Activated CD4-positive, alpha-beta T cell treated with anti-CD3 and anti-CD28 coated beads, Interleukin-2, amount 10 ng/mL, durations not matched to agents 24 days and 14 days (primary cell): ENCODE measurements around the gene BCAP31. TPM values are rescaled to one million over a fixed set of nuclear protein-coding genes. Genes with fewer than 3 reads are reported as not detected.
"Not testable (repeated sequence)": the region's sequence is repeated elsewhere in the genome, so short reads cannot be mapped to it uniquely, and the experiment has no call there.

Source experiments
- DNase-seq: peaks from one replicate; pipeline ENCODE4 v3.0.0; 2022
- H3K27ac Mint-ChIP-seq: one replicate; pipeline ENCODE4 v1.8.0; 2022; ENCODE audit warnings: mild to moderate bottlenecking, mixed read lengths
- H3K27me3 Mint-ChIP-seq: one replicate; pipeline ENCODE4 v1.8.0; 2022; ENCODE audit warnings: mixed read lengths
- H3K36me3 Mint-ChIP-seq: one replicate; pipeline ENCODE4 v1.8.0; 2022; ENCODE audit warnings: low read depth, mild to moderate bottlenecking, mixed read lengths
- H3K4me1 Mint-ChIP-seq: one replicate; pipeline ENCODE4 v1.8.0; 2021; ENCODE audit warnings: mixed read lengths
- H3K4me3 Mint-ChIP-seq: one replicate; pipeline ENCODE4 v1.8.0; 2022; ENCODE audit warnings: mild to moderate bottlenecking, moderate library complexity, mixed read lengths
- H3K9me3 Mint-ChIP-seq: one replicate; pipeline ENCODE4 v1.8.0; 2021; ENCODE audit warnings: mixed read lengths
- intact Hi-C: fragments of 100-400 bp; cut with micrococcal nuclease; formaldehyde crosslinking; loops from one replicate; pipeline ENCODE4 v1.15.1; 2023
- total RNA-seq: library from RNA; stranded (reverse); gene quantifications from 2 replicates; pipeline ENCODE4 v1.2.3, GENCODE V29; 2022

The BCAP31 gene
- total RNA-seq, 1 donor from 2014 or later = 157 TPM

DNA sequence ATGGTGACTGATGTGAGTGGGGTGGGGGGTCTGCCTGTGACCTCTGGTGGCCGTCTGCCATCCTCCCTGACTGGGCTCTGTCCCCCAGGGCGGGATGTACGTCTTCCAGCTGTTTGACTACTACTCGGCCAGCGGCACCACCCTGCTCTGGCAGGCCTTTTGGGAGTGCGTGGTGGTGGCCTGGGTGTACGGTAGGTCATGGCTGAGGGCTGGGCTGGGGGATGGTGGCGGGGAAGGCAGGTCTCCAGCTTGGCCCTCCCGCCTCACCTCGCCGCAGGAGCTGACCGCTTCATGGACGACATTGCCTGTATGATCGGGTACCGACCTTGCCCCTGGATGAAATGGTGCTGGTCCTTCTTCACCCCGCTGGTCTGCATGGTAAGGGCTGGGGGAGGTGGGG lies 29.9 kb downstream of the BCAP31 start:
- H3K27ac Mint-ChIP-seq, intact Hi-C loops, H3K4me3 Mint-ChIP-seq, H3K9me3 Mint-ChIP-seq, H3K4me1 Mint-ChIP-seq, DNase-seq, H3K27me3 Mint-ChIP-seq, H3K36me3 Mint-ChIP-seq: not testable (repeated sequence)

DNA sequence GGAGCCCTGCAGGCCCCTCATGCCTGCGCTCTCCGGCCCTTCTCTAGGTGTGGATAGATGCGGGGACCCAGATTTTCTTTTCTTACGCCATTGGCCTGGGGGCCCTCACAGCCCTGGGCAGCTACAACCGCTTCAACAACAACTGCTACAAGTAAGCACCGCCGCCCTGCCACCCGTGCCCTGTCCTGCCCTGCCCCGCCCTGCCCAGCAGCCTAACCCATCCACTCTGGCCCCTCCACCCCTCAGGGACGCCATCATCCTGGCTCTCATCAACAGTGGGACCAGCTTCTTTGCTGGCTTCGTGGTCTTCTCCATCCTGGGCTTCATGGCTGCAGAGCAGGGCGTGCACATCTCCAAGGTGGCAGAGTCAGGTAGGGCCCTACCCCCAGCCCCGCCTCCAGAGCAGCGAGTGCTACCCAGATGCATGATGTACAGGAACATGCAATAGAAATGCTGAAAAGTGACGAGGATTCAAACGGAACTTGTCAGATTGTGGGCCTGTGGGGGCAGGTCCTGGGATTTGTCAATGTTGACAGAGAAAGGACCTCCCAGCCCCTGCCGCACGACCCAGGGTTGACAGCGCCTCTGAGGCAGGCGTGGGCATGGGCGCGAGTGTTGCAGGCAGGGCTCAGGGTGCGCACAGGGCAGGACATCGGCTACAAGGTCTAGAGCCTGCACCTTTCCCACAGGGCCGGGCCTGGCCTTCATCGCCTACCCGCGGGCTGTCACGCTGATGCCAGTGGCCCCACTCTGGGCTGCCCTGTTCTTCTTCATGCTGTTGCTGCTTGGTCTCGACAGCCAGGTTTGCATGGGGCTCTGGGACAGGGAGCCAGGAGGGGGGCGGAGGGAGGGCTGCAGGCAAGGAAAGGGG lies 30.7 kb downstream of the BCAP31 start:
- no peaks in the 10 kb centered on the region for H3K9me3 Mint-ChIP-seq
- peaks cover 4% of the 10 kb centered on the region for H3K27me3 Mint-ChIP-seq
- H3K4me3 Mint-ChIP-seq = no peak overlapping the region
- no peak for DNase-seq
- no peaks in the 10 kb centered on the region for H3K4me1 Mint-ChIP-seq
- intact Hi-C loops = no loop called here
- H3K27ac Mint-ChIP-seq = no peak overlapping the region
- H3K36me3 Mint-ChIP-seq = peaks cover 5% of the 10 kb centered on the region

DNA sequence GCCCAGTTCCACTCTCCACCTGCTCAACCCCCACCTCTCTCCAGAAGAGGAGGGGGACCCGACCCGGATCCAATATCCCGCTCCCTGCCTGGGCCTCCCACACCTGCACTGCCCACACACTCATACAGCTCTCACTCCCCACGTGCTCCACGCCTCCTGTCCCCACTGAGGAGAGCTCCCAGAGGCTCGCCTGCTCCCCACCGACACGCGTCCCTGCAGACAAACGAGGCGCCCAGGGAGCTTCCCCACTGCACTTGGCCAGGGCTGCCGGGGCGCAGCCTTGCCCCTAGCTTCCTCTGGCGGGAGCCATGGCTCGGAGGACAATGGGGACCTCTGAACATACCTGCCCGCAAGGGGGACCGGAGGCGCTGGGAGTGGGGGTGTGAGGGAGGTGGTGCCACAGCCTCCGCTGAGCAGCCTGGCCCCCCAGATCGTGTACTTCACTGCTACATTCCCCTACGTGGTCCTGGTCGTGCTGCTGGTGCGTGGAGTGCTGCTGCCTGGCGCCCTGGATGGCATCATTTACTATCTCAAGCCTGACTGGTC lies 31.5 kb downstream of the BCAP31 start:
- no peaks in the 10 kb centered on the region for H3K4me1 Mint-ChIP-seq
- intact Hi-C loops = no loop called here
- H3K27ac Mint-ChIP-seq = no peak overlapping the region
- no peaks in the 10 kb centered on the region for H3K9me3 Mint-ChIP-seq
- H3K4me3 Mint-ChIP-seq = no peak overlapping the region
- peaks cover 4% of the 10 kb centered on the region for H3K27me3 Mint-ChIP-seq
- no peak for DNase-seq
- H3K36me3 Mint-ChIP-seq = peaks cover 4% of the 10 kb centered on the region

DNA sequence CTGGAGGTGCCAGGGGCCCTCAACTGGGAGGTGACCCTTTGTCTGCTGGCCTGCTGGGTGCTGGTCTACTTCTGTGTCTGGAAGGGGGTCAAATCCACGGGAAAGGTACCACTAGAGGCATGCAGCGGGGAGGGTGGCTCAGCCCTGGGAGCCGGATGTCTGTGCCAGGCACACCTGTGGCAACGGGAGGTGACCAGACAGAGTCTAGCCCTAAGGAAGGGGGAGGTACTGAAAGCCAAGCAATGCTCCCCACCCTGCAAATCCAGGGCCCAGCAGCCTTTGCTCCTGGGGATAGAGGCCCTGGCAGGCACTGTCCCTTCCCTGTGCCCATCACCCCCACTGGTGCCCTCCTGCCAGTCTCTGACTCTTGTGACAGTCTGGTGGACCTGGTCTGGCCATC lies 32.2 kb downstream of the BCAP31 start:
- Mint-ChIP-seq H3K4me1 (no peaks in the 10 kb centered on the region), H3K9me3 (no peaks in the 10 kb centered on the region), H3K27ac (no peak overlapping the region), H3K36me3 (no peaks in the 10 kb centered on the region), H3K4me3 (no peak overlapping the region), H3K27me3 (peaks cover 4% of the 10 kb centered on the region)
- intact Hi-C loops = no loop called here
- no peak for DNase-seq

DNA sequence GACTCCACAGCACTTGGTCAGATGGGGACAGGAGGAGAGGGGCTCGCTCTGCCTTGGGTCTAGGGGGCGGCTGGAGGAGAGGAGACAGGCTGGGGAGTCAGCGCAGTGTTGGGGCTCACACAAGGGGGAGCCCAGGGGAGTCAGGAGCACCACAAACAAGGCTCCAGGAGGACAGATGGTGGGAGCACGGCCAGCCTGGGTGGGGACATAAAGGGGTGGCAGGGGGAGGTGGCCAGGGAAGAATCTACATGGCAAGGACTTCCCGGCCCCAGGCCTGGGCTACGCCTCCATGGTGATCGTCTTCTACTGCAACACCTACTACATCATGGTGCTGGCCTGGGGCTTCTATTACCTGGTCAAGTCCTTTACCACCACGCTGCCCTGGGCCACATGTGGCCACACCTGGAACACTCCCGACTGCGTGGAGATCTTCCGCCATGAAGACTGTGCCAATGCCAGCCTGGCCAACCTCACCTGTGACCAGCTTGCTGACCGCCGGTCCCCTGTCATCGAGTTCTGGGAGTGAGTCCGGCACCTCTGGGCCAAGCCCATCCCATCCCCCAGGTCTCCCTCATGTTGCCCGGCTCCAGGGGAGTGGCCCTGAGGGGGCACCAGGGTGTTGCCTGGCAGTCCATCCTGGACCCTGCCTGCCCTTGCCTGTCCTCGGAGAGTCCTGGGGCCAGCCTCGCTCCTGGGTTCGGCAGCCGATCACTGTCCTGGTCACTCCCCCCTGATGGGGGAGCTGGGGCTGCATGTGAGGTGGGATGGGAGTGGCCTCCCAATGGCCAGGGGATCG lies 33.0 kb downstream of the BCAP31 start:
- DNase-seq, H3K27me3 Mint-ChIP-seq, H3K4me3 Mint-ChIP-seq, H3K27ac Mint-ChIP-seq, H3K36me3 Mint-ChIP-seq, intact Hi-C loops, H3K9me3 Mint-ChIP-seq, H3K4me1 Mint-ChIP-seq: not testable (repeated sequence)

DNA sequence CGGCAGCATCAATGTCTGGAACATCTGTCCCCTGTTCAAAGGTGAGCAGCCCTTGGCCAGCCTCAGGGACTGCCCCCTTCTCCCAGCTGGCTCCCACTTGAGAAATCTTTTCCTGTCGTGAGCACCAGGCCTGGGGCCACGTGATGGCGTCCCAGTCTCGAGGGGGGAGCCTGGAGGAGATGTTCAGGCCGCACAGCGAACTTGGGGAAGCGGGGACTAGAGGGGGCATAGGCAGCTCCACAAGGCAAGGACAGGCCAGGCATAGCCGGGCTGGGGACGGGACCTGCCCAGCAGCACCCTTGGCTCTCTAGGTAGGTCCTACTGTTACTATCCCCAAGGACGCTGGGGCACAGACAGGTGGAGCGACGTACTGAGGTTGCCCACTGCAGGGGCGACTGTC lies 33.7 kb downstream of the BCAP31 start:
- H3K9me3 Mint-ChIP-seq = no peaks in the 10 kb centered on the region
- no peak overlapping the region for H3K27ac Mint-ChIP-seq
- no peaks in the 10 kb centered on the region for H3K4me1 Mint-ChIP-seq
- DNase-seq = no peak
- no peaks in the 10 kb centered on the region for H3K36me3 Mint-ChIP-seq
- intact Hi-C loops = no loop called here
- no peak overlapping the region for H3K4me3 Mint-ChIP-seq
- H3K27me3 Mint-ChIP-seq = peaks cover 11% of the 10 kb centered on the region

DNA sequence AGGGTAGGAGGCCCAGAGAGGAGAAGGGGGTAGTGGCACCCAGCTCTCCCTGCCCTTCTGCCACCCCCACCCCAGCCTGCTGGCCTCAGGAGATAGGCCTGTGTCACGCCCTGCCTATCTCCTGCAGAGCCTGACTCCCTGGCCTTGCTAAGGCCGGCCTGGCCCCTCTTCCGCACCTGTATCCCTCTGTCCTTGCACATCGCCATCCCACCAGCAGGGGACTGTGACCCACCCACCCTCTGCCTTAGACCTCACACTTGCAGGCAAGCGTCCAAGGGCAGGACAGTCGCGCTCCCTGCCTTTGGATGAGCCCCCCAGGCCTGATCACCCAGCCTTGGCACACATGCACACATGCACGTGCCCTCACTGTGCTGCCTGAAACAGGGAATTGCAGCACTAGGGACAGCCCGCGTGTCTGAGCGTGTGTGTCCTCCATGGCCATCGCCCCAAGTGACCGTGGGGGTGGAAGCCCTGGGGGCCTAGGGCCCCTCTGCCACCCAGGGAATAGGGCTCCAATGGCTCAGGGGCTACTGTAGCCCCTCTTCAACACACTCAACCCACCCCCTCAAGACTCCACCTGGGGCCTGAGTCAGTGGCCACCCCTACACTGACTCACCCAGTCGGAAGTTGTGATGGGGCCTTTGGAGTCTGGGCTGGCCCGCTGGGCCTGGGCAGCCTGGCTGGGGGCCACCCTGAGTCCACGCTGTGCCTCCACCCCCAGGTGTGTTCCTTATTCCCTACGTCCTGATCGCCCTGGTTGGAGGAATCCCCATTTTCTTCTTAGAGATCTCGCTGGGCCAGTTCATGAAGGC lies 34.3 kb downstream of the BCAP31 start:
- Mint-ChIP-seq H3K27me3 (peaks cover 11% of the 10 kb centered on the region), H3K9me3 (no peaks in the 10 kb centered on the region), H3K4me3 (no peak overlapping the region), H3K27ac (no peak overlapping the region), H3K36me3 (no peaks in the 10 kb centered on the region), H3K4me1 (no peaks in the 10 kb centered on the region)
- DNase-seq = no peak
- intact Hi-C loops = loop anchor here (5.0 kb wide), 1 partner anchor 32 kb away; the partner anchor contains the start of genes ABCD1 and BCAP31

DNA sequence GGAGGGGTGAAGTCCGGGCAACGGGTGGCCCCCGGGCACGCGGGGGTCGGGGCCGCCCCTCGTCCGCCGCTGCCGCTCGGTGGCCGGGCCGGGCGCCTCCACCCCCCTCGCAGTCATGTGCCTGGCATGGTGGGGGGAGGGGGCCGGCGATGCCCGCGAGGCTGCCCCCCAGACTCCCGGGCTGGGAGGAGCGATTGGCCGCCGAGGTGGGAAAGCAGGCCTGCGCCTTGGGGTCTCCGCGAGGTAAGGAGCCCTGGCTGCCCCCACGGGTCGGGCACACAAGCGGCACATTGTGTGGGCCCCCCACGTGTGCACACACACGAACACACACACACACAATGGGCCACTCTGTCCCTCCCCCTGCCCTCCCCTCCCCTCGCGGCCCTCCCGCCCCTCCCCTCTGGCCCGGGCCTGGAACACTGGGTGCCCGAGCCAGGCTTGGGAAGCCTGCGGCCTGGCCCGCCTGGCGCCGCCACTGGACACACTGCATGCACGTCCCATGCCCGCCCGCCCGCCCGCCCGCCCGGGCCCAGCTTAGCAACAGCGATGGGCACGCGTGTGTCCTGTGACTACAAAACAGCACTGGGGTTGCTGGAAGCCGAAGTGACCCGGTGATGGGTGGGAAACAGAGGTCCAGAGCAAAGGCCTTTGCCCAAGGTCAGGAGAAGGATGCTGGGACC lies 35.1 kb downstream of the BCAP31 start:
- H3K27me3 Mint-ChIP-seq = peaks cover 11% of the 10 kb centered on the region

DNA sequence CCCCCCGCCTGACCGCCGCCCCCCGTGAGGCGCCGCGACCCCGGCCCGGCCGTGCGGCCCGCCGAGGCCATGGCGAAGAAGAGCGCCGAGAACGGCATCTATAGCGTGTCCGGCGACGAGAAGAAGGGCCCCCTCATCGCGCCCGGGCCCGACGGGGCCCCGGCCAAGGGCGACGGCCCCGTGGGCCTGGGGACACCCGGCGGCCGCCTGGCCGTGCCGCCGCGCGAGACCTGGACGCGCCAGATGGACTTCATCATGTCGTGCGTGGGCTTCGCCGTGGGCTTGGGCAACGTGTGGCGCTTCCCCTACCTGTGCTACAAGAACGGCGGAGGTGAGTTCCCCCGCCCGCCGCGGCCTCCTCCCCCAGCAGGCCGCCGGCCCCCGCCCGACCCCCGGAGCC lies 35.7 kb downstream of the BCAP31 start:
- H3K9me3 Mint-ChIP-seq = no peaks in the 10 kb centered on the region
- DNase-seq = no peak
- H3K27ac Mint-ChIP-seq = no peak overlapping the region
- H3K4me1 Mint-ChIP-seq = no peaks in the 10 kb centered on the region
- H3K36me3 Mint-ChIP-seq = no peaks in the 10 kb centered on the region
- H3K4me3 Mint-ChIP-seq = no peak overlapping the region
- intact Hi-C loops = loop anchor here (5.0 kb wide), 1 partner anchor 34 kb away; the partner anchor contains the start of genes ABCD1 and BCAP31
- H3K27me3 Mint-ChIP-seq = peaks cover 15% of the 10 kb centered on the region

More for the DNA sequence above, 35.1 kb downstream of the BCAP31 start:
- intact Hi-C loops = loop anchor here (5.0 kb wide), 1 partner anchor 33 kb away; the partner anchor contains the start of genes ABCD1 and BCAP31
- H3K4me1 Mint-ChIP-seq = no peaks in the 10 kb centered on the region
- no peak overlapping the region for H3K27ac Mint-ChIP-seq
- H3K4me3 Mint-ChIP-seq = no peak overlapping the region
- no peaks in the 10 kb centered on the region for H3K9me3 Mint-ChIP-seq
- no peak for DNase-seq
- no peaks in the 10 kb centered on the region for H3K36me3 Mint-ChIP-seq

DNA sequence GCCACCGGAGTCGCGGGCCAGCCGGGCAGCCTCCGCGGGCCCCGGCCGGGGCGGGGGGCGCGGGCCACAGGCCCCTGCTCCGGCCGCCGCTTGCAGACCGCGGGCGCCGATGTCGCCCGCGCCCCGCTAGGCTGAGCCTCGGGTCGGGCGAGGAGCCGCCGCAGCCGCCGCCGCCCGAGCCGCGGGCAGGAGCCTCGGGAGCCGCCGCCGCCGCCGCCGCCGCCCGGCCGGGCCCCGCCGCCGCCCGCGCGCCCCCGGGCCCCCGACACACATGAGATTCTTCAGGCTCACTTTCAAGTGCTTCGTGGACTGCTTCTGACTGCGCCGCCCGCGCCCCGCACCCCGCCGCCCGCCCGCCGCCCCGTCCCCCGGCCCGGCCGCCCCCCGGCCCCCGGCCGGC lies 36.1 kb downstream of the BCAP31 start:
- intact Hi-C loops = loop anchor here (5.0 kb wide), 1 partner anchor 34 kb away; the partner anchor contains the start of genes ABCD1 and BCAP31
- peaks cover 16% of the 10 kb centered on the region for H3K27me3 Mint-ChIP-seq
- H3K4me3 Mint-ChIP-seq = no peak overlapping the region
- no peaks in the 10 kb centered on the region for H3K4me1 Mint-ChIP-seq
- DNase-seq = no peak
- no peak overlapping the region for H3K27ac Mint-ChIP-seq
- no peaks in the 10 kb centered on the region for H3K9me3 Mint-ChIP-seq
- H3K36me3 Mint-ChIP-seq = no peaks in the 10 kb centered on the region

DNA sequence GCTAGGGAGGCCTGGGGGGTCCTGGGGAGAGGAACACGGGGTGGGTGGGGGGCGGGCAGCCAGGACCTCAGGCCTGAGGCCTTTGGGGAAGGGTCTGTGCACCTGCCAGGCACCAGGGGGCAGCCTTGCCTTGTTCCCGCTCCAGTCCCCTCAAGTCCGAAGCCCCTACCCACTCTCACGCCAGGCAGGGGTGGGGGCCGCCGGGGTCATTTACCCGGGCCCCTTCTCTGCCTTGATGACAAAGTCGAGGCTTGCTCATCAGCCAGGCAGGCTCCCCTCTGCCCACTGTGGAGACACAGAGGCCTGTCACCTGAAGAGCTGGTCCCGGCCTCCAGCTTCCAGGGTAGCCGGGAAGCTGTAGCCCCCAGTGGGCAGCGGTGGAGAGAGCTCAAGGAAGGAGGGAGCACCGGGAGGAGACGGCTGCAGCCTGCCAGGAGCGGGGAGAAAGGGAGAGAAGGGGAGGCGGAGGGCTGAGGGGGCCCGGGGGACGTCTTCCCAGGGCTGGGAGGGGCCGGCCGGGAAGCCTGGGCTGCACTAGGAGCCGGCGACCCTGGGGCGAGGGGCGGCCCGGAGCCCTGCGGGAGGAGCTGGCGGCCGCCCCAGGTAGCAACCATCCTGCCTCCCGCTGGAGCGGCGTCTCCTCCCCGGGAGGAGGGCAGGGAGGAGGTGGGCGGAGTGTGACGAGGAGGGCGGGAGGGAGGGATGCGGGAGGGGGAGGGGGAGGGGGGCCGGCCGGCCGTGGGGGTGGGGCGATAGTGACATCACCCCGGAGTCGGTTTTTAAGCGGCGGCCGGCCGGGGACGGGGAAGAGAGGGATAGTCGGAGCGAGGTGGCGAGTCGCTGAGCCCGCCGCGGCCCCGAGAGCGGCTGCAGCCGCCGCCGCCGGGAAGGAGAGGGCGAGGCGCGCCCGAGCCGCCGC lies 36.8 kb downstream of the BCAP31 start, which contains the start of gene SLC6A8:
TSS of gene SLC6A8 (plus strand) at position 806 of the 919 bp plus-strand sequence. CDS start 649 bp downstream, outside the sequence.
- intact Hi-C loops = loop anchor here (5.0 kb wide), 1 partner anchor 35 kb away; the partner anchor contains the start of genes ABCD1 and BCAP31
- Mint-ChIP-seq H3K36me3 (no peaks in the 10 kb centered on the region), H3K27me3 (peaks cover 19% of the 10 kb centered on the region), H3K4me1 (no peaks in the 10 kb centered on the region), H3K27ac (no peak within 1 kb of the TSS), H3K4me3 (peak within 1 kb of the TSS; percentile 78), H3K9me3 (no peaks in the 10 kb centered on the region)
- DNase-seq = peak; percentile 78

DNA sequence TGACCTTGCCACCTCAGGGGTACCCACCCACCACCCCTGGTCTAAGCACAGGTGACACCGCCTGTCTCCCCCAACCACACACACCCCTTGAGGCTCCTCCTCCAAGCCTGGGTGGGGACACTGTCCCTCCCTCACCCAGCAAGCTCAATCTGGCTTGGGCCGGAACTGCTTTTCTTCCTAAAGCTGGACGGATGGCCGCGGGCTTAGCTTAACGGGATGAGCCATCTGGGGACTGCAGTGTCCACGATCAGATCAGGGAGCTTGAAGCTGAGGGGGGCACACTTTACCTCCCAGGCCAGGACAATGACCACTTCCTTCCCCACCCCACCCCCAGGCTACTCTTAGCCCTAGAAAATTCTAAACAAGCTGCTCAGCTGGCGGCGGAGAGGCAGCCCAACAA lies 37.5 kb downstream of the BCAP31 start:
- Mint-ChIP-seq H3K27ac (no peak overlapping the region), H3K4me3 (peak overlapping the region; percentile 21), H3K9me3 (no peaks in the 10 kb centered on the region), H3K4me1 (no peaks in the 10 kb centered on the region), H3K36me3 (no peaks in the 10 kb centered on the region), H3K27me3 (peaks cover 19% of the 10 kb centered on the region)
- intact Hi-C loops = loop anchor here (5.0 kb wide), 1 partner anchor 36 kb away; the partner anchor contains the start of genes ABCD1 and BCAP31
- no peak for DNase-seq
